Type B pancreatic cell (in vitro differentiated cells): ENCODE measurements around the gene DESI2. TPM values are rescaled to one million over a fixed set of nuclear protein-coding genes. Genes with fewer than 3 reads are reported as not detected.

Experiments used
- DNase-seq: peaks from one replicate; pipeline ENCODE4 v3.0.0; 2021; ENCODE audit warnings: mixed read lengths; ENCODE audit not compliant: unreplicated experiment; ENCODE audit errors: extremely low spot score
- H3K27ac Mint-ChIP-seq: 2 replicates; pipeline ENCODE4 v1.8.0; 2021; ENCODE audit warnings: mild to moderate bottlenecking, mixed read lengths
- H3K27me3 Mint-ChIP-seq: 2 replicates; pipeline ENCODE4 v1.8.0; 2021; ENCODE audit warnings: mixed read lengths
- H3K36me3 Mint-ChIP-seq: 2 replicates; pipeline ENCODE4 v1.8.0; 2021; ENCODE audit warnings: mixed read lengths
- H3K4me1 Mint-ChIP-seq: one replicate; pipeline ENCODE4 v1.8.0; 2021; ENCODE audit warnings: mixed read lengths; ENCODE audit not compliant: unreplicated experiment
- H3K4me3 Mint-ChIP-seq: 2 replicates; pipeline ENCODE4 v1.8.0; 2021; ENCODE audit warnings: mild to moderate bottlenecking, mixed read lengths
- H3K9me3 Mint-ChIP-seq: 2 replicates; pipeline ENCODE4 v1.8.0; 2021; ENCODE audit warnings: mixed read lengths
- total RNA-seq: library from RNA; stranded (reverse); gene quantifications from 2 replicates; pipeline ENCODE4 v1.2.1, GENCODE V29; 2021; ENCODE audit warnings: low replicate concordance
- TF ChIP-seq, protein P1 (sequence below): fragments of 200-600 bp; sonication (generic); conservative IDR thresholded peaks from 2 replicates; pipeline ENCODE4 v1.5.0; 2021; ENCODE audit warnings: antibody characterized with exemption, mild to moderate bottlenecking

Gene DESI2
- total RNA-seq, 1 donor from 2014 or later: 34.4 TPM

DNA sequence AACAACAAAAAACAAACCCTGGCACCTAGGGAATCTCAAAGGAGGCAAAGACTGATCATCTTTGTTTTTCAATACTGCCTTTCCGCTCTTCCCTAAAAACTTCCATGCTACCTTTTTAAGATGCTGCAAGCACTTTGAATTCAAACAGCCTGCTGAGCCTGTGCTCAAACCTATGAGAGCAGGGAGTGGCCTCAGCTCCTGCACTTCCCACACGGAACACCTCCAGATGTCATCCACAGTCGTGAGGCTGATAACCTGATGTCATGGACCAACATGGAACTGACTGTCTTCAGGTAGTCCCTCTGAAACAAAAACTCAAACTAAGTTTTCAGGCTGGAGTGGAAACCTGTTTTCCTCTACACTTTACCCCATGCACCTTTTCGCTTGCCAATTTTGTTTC is 46.8 kb downstream of the DESI2 start:
- peaks cover 36% of the 10 kb centered on the region for H3K36me3 Mint-ChIP-seq
- H3K4me3 Mint-ChIP-seq: no peak overlapping the region
- no peak for DNase-seq
- H3K4me1 Mint-ChIP-seq: no peaks in the 10 kb centered on the region
- no peaks in the 10 kb centered on the region for H3K27me3 Mint-ChIP-seq
- H3K9me3 Mint-ChIP-seq: peaks cover 8% of the 10 kb centered on the region
- TF ChIP-seq, protein P1, sequence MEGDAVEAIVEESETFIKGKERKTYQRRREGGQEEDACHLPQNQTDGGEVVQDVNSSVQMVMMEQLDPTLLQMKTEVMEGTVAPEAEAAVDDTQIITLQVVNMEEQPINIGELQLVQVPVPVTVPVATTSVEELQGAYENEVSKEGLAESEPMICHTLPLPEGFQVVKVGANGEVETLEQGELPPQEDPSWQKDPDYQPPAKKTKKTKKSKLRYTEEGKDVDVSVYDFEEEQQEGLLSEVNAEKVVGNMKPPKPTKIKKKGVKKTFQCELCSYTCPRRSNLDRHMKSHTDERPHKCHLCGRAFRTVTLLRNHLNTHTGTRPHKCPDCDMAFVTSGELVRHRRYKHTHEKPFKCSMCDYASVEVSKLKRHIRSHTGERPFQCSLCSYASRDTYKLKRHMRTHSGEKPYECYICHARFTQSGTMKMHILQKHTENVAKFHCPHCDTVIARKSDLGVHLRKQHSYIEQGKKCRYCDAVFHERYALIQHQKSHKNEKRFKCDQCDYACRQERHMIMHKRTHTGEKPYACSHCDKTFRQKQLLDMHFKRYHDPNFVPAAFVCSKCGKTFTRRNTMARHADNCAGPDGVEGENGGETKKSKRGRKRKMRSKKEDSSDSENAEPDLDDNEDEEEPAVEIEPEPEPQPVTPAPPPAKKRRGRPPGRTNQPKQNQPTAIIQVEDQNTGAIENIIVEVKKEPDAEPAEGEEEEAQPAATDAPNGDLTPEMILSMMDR: no peak
- H3K27ac Mint-ChIP-seq: no peak overlapping the region

DNA sequence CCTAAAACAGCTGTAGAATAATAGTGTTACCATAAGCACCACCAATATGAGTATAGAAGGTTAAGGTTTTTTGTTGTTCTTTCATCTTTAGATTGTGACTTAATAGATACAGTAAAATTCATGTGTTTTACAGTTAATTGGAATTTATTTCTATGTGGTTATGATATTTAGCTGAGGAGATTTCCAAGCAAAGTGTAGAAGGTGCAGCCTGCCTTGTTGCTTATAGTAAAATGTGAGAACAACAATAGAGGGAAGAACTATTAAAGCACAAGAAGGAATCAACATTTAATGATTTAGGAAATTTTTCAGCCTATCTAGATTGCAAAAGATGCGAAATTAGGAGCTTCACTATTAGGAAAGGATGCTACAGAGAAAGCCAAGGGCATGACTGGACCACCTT is 47.9 kb downstream of the DESI2 start:
- Mint-ChIP-seq H3K27ac (no peak overlapping the region), H3K9me3 (peaks cover 8% of the 10 kb centered on the region), H3K27me3 (no peaks in the 10 kb centered on the region), H3K4me1 (no peaks in the 10 kb centered on the region), H3K4me3 (no peak overlapping the region), H3K36me3 (peaks cover 32% of the 10 kb centered on the region)
- TF ChIP-seq, protein P1: no peak
- no peak for DNase-seq

DNA sequence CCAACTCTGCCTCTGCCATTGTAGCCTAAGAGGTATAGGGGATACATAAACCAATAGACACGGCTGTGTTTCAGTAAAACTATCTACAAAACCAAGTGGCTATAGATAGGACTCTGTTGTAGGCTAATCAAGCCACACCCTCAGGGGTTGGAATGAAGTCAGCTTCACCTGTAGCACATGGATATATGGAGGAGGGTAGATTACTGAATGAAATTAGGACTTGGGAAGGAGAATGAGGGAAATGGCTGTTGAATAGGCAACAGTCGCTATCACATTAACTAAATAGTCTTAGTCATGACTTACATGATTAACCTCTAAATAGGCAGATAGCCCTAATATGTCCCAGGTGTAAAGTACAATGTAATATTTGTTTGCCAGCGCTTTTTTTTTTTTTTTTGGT is 49.7 kb downstream of the DESI2 start:
- Mint-ChIP-seq H3K36me3 (peaks cover 34% of the 10 kb centered on the region), H3K4me3 (no peak overlapping the region), H3K27me3 (no peaks in the 10 kb centered on the region), H3K4me1 (no peaks in the 10 kb centered on the region), H3K27ac (no peak overlapping the region), H3K9me3 (peaks cover 8% of the 10 kb centered on the region)
- TF ChIP-seq, protein P1: no peak
- DNase-seq: no peak

DNA sequence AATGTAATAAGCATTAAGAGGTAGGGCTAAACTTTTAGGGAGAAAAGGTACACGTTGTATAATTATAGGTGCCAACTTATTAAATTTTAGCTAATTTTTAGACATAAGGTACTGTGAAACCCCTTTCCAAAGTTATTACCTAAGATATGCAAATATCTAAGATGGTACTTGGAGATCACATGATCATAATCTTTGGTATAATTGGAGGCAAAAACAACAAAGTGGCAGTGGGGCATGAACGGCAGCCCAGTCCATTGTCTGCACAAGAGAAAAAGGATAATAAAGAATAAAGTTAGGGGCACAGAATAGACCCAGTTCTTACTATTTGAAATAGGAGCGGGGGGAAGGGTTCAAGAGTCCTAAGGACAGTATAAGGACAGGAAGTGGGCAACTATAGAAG is 51.2 kb downstream of the DESI2 start:
- H3K9me3 Mint-ChIP-seq: peaks cover 8% of the 10 kb centered on the region
- no peak overlapping the region for H3K27ac Mint-ChIP-seq
- H3K36me3 Mint-ChIP-seq: peaks cover 30% of the 10 kb centered on the region
- DNase-seq: no peak
- H3K4me3 Mint-ChIP-seq: no peak overlapping the region
- H3K4me1 Mint-ChIP-seq: no peaks in the 10 kb centered on the region
- TF ChIP-seq, protein P1: no peak
- H3K27me3 Mint-ChIP-seq: no peaks in the 10 kb centered on the region

DNA sequence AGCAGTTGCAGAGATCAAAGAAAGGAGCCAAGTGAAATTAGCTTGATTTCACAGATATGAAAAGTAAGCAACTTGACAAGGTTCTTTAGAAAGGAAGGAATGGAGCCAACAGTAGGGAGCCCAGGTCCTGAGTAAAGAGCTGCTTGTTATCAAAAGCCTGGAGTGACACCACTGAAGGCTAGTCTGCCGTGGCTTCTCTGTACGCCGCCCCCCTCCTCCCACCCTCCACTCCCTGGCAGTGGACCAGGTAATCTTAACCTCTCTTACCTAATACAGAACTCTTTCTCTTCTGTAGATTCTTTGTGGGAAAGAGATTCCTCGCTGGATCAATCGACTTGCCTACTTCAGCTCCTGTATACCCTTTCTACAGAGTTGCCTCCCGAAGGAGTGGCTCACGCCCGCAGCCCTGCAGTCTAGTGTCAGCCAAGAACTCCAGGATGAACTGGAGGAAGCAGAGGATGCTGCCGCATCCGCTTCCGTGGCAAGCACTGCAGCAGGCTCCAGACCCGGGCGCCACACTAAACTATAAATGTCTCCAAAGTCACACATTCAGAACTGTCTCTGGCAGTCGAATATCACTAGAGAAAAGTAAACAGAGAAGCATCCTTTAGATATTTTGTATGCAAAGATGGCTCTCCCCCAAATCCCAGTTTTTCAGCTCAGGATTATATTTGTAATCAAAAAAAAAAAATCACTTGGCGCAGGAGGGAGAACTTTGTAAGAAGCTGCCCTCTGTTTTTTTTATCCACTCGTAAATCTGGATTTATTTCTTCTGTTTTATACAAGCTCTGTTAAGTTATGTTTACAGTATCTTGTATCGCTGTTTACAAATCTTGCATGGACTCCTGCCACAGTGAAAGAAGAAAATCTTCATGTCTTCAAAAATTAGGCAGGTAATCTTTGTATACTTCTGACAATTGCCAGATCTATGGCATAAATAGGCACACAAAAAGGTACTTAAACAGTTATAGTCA is 52.6 kb downstream of the DESI2 start:
- H3K27ac Mint-ChIP-seq: no peak overlapping the region
- H3K36me3 Mint-ChIP-seq: peaks cover 19% of the 10 kb centered on the region
- H3K4me3 Mint-ChIP-seq: no peak overlapping the region
- H3K27me3 Mint-ChIP-seq: no peaks in the 10 kb centered on the region
- TF ChIP-seq, protein P1: no peak
- peaks cover under 1% of the 10 kb centered on the region for H3K9me3 Mint-ChIP-seq
- peaks cover 5% of the 10 kb centered on the region for H3K4me1 Mint-ChIP-seq
- no peak for DNase-seq
